Measurements from ENCODE around the gene SESN1.

The SESN1 gene

GRCh38 chr6:109060571-109060970, 34.1 kb downstream of the SESN1 start:
- no peak for DNase-seq (ENCODE audit: low spot score)

GRCh38 chr6:109059571-109060021, 35.0 kb downstream of the SESN1 start:
- DNase-seq (ENCODE audit: low spot score): no peak

GRCh38 chr6:109059153-109059552, 35.5 kb downstream of the SESN1 start:
- DNase-seq (ENCODE audit: low spot score): no peak

- DNase-seq (ENCODE audit: low spot score): no peak
These were observed 36.0 kb downstream of the SESN1 start for GRCh38 chr6:109058620-109059019.

GRCh38 chr6:109056661-109057060, 38.0 kb downstream of the SESN1 start:
- no peak for DNase-seq (ENCODE audit: low spot score)

- DNase-seq (ENCODE audit: low spot score): no peak
These were observed 38.8 kb downstream of the SESN1 start for GRCh38 chr6:109055771-109056235.

GRCh38 chr6:109053336-109053735, 41.3 kb downstream of the SESN1 start:
- no peak for DNase-seq (ENCODE audit: low spot score)

GRCh38 chr6:109052852-109053251, 41.8 kb downstream of the SESN1 start:
- no peak for DNase-seq (ENCODE audit: low spot score)

GRCh38 chr6:109052018-109052651, 42.5 kb downstream of the SESN1 start:
- DNase-seq (ENCODE audit: low spot score): no peak

- no peak for DNase-seq (ENCODE audit: low spot score)
These were observed 43.2 kb downstream of the SESN1 start for GRCh38 chr6:109051301-109052017.

- DNase-seq (ENCODE audit: low spot score): peak; percentile 19
These were observed 44.1 kb downstream of the SESN1 start for GRCh38 chr6:109050447-109051102.

GRCh38 chr6:109050012-109050411, 44.6 kb downstream of the SESN1 start:
- DNase-seq (ENCODE audit: low spot score): no peak

GRCh38 chr6:109048670-109049415, 45.8 kb downstream of the SESN1 start:
- no peak for DNase-seq (ENCODE audit: low spot score)

GRCh38 chr6:109048176-109048575, 46.5 kb downstream of the SESN1 start:
- no peak for DNase-seq (ENCODE audit: low spot score)

GRCh38 chr6:109045493-109045892, 49.2 kb downstream of the SESN1 start:
- DNase-seq (ENCODE audit: low spot score): no peak

GRCh38 chr6:109039795-109040194, 54.9 kb downstream of the SESN1 start:
- DNase-seq (ENCODE audit: low spot score): peak; percentile 27

GRCh38 chr6:109038837-109039398, 55.7 kb downstream of the SESN1 start:
- DNase-seq (ENCODE audit: low spot score): no peak

- DNase-seq (ENCODE audit: low spot score): no peak
These were observed 57.9 kb downstream of the SESN1 start for GRCh38 chr6:109036574-109037294.

- no peak for DNase-seq (ENCODE audit: low spot score)
These were observed 60.1 kb downstream of the SESN1 start for GRCh38 chr6:109034526-109034925.

GRCh38 chr6:109033655-109034054, 61.0 kb downstream of the SESN1 start:
- DNase-seq (ENCODE audit: low spot score): no peak

GRCh38 chr6:109031416-109031815, 63.2 kb downstream of the SESN1 start:
- no peak for DNase-seq (ENCODE audit: low spot score)
